Cardiac muscle cell (in vitro differentiated cells and primary cell): ENCODE results near the gene FCHSD2. TPM values are rescaled to one million over a fixed set of nuclear protein-coding genes. Genes with fewer than 3 reads are reported as not detected.

Experiments used
- DNase-seq, 2 donors: peaks; one replicate each; pipeline versions ENCODE4 v3.0.0 to v3.0.0-alpha.2; 2010 to 2017; ENCODE audit warnings: low read depth in 1 of 2, low spot score in 1 of 2
- H3K27ac ChIP-seq: fragments of 200-600 bp; sonication (generic); 2 replicates; pipeline ENCODE4 v1.5.1; 2016
- H3K27me3 ChIP-seq: fragments of 200-600 bp; sonication (generic); 2 replicates; pipeline ENCODE4 v1.6.0; 2016; ENCODE audit warnings: control low read depth
- H3K36me3 ChIP-seq: fragments of 200-600 bp; sonication (generic); 2 replicates; pipeline ENCODE4 v1.5.1; 2016; ENCODE audit warnings: control low read depth
- H3K4me1 ChIP-seq: fragments of 200-600 bp; sonication (generic); 2 replicates; pipeline ENCODE4 v1.8.1; 2017; ENCODE audit warnings: low read depth, mild to moderate bottlenecking, mixed run types
- H3K4me3 ChIP-seq: fragments of 200-600 bp; sonication (generic); 2 replicates; pipeline ENCODE4 v1.5.1; 2016; ENCODE audit warnings: mild to moderate bottlenecking
- H3K9me3 ChIP-seq: fragments of 200-600 bp; sonication (generic); 2 replicates; pipeline ENCODE4 v1.5.1; 2017; ENCODE audit warnings: low read depth, mild to moderate bottlenecking, control low read depth
- CTCF ChIP-seq: IDR thresholded peaks from 2 replicates; pipeline ENCODE4 v1.5.1; 2012; ENCODE audit warnings: low read depth, mild to moderate bottlenecking, low read length
- polyA plus RNA-seq: library from polyadenylated mRNA; unstranded; fragments of >200 nt; fragmentation: Nextera tagmentation; extraction: Ambion mirVana; gene quantifications from 2 replicates; pipeline ENCODE4 v1.2.1, GENCODE V29; 2016
- total RNA-seq: library from RNA; depleted of rRNA; stranded (reverse); fragments of >200 nt; gene quantifications from 2 replicates; pipeline ENCODE4 v1.2.3, GENCODE V29; 2016

FCHSD2 gene
- total and polyA plus RNA-seq, 2 experiments from 2014 or later, result 12.3 to 16.9 TPM

- TF ChIP-seq CTCF, result no peak
- no peak overlapping the region for H3K4me3 ChIP-seq
- DNase-seq, result no peak
- H3K27ac ChIP-seq, result no peak overlapping the region
- no peaks in the 10 kb centered on the region for H3K36me3 ChIP-seq
- H3K27me3 ChIP-seq, result no peaks in the 10 kb centered on the region
- no peaks in the 10 kb centered on the region for H3K9me3 ChIP-seq
- peaks cover 30% of the 10 kb centered on the region for H3K4me1 ChIP-seq
These were observed 307.2 kb downstream of the FCHSD2 start for GRCh38 chr11:72834905-72835304.

GRCh38 chr11:72833811-72834493 lies 308.2 kb downstream of the FCHSD2 start:
- TF ChIP-seq CTCF, result no peak
- no peaks in the 10 kb centered on the region for H3K36me3 ChIP-seq
- H3K27me3 ChIP-seq, result no peaks in the 10 kb centered on the region
- peak in 1 of 2 donors; percentile 55 for DNase-seq
- no peak overlapping the region for H3K4me3 ChIP-seq
- peaks cover 30% of the 10 kb centered on the region for H3K4me1 ChIP-seq
- H3K27ac ChIP-seq, result no peak overlapping the region
- H3K9me3 ChIP-seq, result no peaks in the 10 kb centered on the region

- TF ChIP-seq CTCF, result no peak
- H3K9me3 ChIP-seq, result no peaks in the 10 kb centered on the region
- peak overlapping the region; percentile 12 for H3K27ac ChIP-seq
- H3K36me3 ChIP-seq, result no peaks in the 10 kb centered on the region
- no peak overlapping the region for H3K4me3 ChIP-seq
- no peaks in the 10 kb centered on the region for H3K27me3 ChIP-seq
- no peak for DNase-seq
- H3K4me1 ChIP-seq, result peaks cover 30% of the 10 kb centered on the region
These were observed 308.9 kb downstream of the FCHSD2 start for GRCh38 chr11:72833083-72833733.

GRCh38 chr11:72832301-72833082 lies 309.6 kb downstream of the FCHSD2 start:
- Histone ChIP-seq H3K9me3 (no peaks in the 10 kb centered on the region), H3K4me3 (no peak overlapping the region), H3K36me3 (no peaks in the 10 kb centered on the region), H3K4me1 (peaks cover 30% of the 10 kb centered on the region), H3K27ac (peak overlapping the region; percentile 12), H3K27me3 (no peaks in the 10 kb centered on the region)
- DNase-seq, result peak in 1 of 2 donors; percentile 64
- TF ChIP-seq CTCF, result no peak

DNA sequence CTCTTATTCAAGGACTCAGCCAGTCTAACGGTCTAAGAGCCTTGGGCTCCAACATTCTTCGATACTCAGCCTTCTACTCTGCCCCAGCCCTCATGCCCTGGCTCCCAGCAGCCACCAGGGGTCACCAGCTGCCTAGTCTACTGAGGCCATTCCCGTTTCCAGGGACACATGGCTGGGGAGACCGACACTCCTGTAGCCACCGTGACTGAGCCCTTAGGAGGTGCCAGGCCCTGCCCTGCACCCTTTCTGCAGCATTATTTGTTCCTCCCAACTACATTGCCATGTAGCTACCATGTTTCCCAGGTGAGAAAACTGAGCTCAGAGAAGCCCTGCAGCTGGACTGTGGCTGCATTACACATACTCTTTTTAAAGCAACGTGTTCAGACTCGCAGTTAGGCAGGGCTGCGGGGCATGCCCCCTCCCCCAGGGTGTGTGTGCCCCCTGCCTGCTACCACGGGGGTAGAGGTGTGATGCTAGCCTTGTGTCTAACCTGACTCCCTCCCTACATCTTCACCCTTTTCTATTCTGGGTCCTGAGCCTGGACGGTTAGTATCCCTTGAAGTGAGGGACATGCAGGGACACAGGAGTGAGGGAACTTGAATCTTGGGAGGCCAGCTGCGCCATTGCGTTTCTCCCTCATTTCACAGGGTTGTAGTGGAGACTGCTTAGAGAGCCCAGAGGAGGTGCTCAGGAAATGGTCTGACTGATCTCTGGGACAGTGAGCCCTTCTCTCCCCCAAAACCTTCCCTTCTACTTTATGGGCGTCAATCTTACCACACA lies 310.4 kb downstream of the FCHSD2 start:
- peaks cover 30% of the 10 kb centered on the region for H3K4me1 ChIP-seq
- no peak overlapping the region for H3K4me3 ChIP-seq
- no peaks in the 10 kb centered on the region for H3K27me3 ChIP-seq
- DNase-seq, result peak; percentile 83 to 87
- H3K36me3 ChIP-seq, result no peaks in the 10 kb centered on the region
- TF ChIP-seq CTCF, result peak; percentile 98
- peak overlapping the region; percentile 12 for H3K27ac ChIP-seq
- no peaks in the 10 kb centered on the region for H3K9me3 ChIP-seq
